Immature natural killer cell (primary cell): ENCODE measurements around the gene METAP1. TPM values are rescaled to one million over a fixed set of nuclear protein-coding genes. Genes with fewer than 3 reads are reported as not detected.
"Not testable (repeated sequence)": the region's sequence is repeated elsewhere in the genome, so short reads cannot be mapped to it uniquely, and the experiment has no call there.

ENCODE experiments used
- DNase-seq, 3 donors: peaks; one replicate each; pipeline ENCODE4 v3.0.0; 2022; ENCODE audit warnings: mixed read lengths in 1 of 3
- H3K27ac Mint-ChIP-seq, 6 donors: one replicate each; pipeline ENCODE4 v1.8.0; 2020; ENCODE audit warnings: mixed read lengths in 6 of 6, mild to moderate bottlenecking in 5 of 6, inconsistent platforms in 4 of 6, moderate library complexity in 3 of 6
- H3K27me3 Mint-ChIP-seq, 3 donors: one replicate each; pipeline ENCODE4 v1.8.0; 2020 to 2021; ENCODE audit warnings: low read depth in 3 of 3, mild to moderate bottlenecking in 3 of 3, mixed read lengths in 3 of 3, moderate library complexity in 3 of 3, inconsistent platforms in 1 of 3
- H3K36me3 Mint-ChIP-seq, 3 donors: one replicate each; pipeline ENCODE4 v1.8.0; 2020; ENCODE audit warnings: mixed read lengths in 3 of 3, inconsistent platforms in 2 of 3, mild to moderate bottlenecking in 2 of 3
- H3K4me1 Mint-ChIP-seq, 2 donors: one replicate each; pipeline ENCODE4 v1.8.0; 2020; ENCODE audit warnings: inconsistent platforms in 2 of 2, mild to moderate bottlenecking in 2 of 2, mixed read lengths in 2 of 2, moderate library complexity in 1 of 2
- H3K4me3 Mint-ChIP-seq, 5 donors: one replicate each; pipeline ENCODE4 v1.8.0; 2020; ENCODE audit warnings: mild to moderate bottlenecking in 5 of 5, mixed read lengths in 5 of 5, inconsistent platforms in 3 of 5, moderate library complexity in 3 of 5
- H3K9me3 Mint-ChIP-seq, 6 donors: one replicate each; pipeline ENCODE4 v1.8.0; 2020; ENCODE audit warnings: mild to moderate bottlenecking in 6 of 6, mixed read lengths in 6 of 6, inconsistent platforms in 4 of 6, moderate library complexity in 3 of 6
- polyA plus RNA-seq, 3 donors: library from polyadenylated mRNA; unstranded; fragments of 300-500 nt; fragmentation: Illumina TruSeq; gene quantifications; one replicate each; pipeline ENCODE4 v1.2.3, GENCODE V29; 2021

METAP1 gene
- polyA plus RNA-seq, 3 donors from 2014 or later: 25.6 to 42.1 (median 30.6) TPM

DNA sequence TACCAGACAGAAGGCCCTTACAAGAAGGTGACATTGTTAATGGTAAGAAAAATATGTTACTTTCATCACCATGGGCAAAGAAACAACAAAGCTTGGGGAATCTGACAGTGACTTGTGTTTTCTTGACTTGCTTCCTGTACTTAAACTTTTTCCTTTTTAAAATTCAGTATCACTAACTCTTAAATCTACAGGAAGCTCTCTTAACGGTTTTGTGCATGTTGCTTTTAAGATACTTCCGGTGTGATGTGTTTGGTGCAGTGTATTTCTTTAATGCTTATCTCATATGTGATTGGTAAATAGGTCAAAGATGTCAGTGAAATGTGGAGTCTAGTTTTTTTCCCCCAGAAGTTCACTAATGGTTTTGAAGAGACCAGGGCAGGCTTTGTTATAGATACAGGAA, 47.8 kb downstream of the METAP1 start:
- Mint-ChIP-seq H3K4me1 (peaks cover 14 to 19% of the 10 kb centered on the region in 2 donors), H3K36me3 (peaks cover 24 to 41% (median 39%) of the 10 kb centered on the region in 3 donors)
- DNase-seq: peak; percentile 39 to 63 (median 44)

DNA sequence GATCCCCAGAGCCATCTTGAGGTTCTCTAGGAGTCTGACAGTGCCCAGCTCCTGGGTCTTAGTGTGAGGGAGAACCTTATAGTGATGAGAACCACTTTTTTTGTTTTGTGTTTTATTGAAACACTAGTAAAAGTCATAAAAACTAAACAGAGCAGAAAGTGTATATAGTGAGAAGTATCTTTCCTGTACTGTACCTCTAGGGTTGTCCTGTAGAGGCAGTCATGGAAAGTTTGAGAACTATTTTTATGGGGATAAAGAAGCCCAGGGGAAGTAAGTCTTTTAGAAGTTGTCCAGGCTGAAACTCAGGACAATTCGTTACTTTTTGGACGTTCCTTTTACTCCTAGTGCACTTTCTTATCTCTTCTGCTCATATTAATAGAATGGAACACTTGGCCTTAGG, 52.2 kb downstream of the METAP1 start:
- peaks cover 0 to 3% (median 3%) of the 10 kb centered on the region in 3 donors for H3K27me3 Mint-ChIP-seq
- H3K36me3 Mint-ChIP-seq: peaks cover 14 to 45% (median 28%) of the 10 kb centered on the region in 3 donors
- peaks cover 15 to 31% of the 10 kb centered on the region in 2 donors for H3K4me1 Mint-ChIP-seq
- no peak overlapping the region for H3K4me3 Mint-ChIP-seq
- DNase-seq: no peak
- no peaks in the 10 kb centered on the region for H3K9me3 Mint-ChIP-seq
- peak overlapping the region in 3 of 6 donors; percentile 12 to 42 (median 23) for H3K27ac Mint-ChIP-seq

More for the DNA sequence above, 47.8 kb downstream of the METAP1 start:
- Mint-ChIP-seq H3K9me3 (peaks cover 0 to 5% (median 1%) of the 10 kb centered on the region in 6 donors), H3K27ac (peak overlapping the region; percentile 83 to 94 (median 88)), H3K27me3 (peaks cover 0 to 3% (median 0%) of the 10 kb centered on the region in 3 donors), H3K4me3 (peak overlapping the region; percentile 39 to 69 (median 59))

DNA sequence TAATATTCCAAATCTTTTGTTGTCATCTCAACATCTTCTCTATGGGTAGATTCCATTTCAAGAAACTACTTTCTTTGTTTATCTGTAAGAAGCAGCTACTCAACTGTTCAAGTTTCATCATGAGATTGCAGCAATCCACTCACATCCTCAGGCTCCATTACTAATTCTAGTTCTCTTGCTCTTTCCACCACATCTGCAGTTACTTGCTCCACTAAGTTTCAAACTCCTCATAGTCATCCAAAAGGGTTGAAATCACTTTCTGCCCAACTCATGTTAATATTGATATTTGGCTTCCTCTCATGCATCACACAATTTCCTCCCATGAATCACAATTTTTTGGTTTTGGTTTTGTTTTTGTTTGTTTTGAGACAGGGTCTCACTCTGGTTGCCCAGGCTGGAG, 57.4 kb downstream of the METAP1 start:
- no peak for DNase-seq
- no peaks in the 10 kb centered on the region for H3K9me3 Mint-ChIP-seq
- H3K27ac Mint-ChIP-seq: peak overlapping the region; percentile 6 to 80 (median 38)
- H3K27me3 Mint-ChIP-seq: peaks cover 0 to 4% (median 3%) of the 10 kb centered on the region in 3 donors
- H3K4me1 Mint-ChIP-seq: peaks cover 11 to 30% of the 10 kb centered on the region in 2 donors
- H3K4me3 Mint-ChIP-seq: no peak overlapping the region
- H3K36me3 Mint-ChIP-seq: peaks cover 16 to 35% (median 18%) of the 10 kb centered on the region in 3 donors

DNA sequence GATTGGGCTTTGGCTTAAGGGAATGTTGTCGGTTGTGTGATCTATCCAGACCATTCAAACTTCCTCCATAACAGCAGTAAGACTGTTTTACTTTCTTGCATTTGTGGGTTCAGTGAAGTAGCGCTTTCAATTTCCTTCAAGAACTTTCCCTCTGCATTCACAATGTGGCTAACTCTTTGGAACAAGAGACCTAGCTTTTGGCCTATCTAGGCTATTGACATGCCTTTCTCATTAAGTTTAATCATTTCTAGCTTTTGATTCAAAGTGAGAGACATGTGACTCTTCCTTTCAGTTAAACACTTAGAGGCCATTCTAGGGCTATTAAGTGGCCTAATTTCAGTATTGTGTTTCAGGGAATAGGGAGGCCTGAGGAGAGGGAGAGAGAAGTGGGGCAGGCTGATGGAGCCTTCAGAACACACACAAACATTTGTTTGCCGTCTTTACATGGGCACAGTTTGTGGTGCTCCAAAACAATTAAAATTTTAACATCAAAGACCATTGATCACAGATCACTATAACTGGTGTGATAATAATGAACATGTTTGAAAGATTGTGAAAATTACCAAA, 59.0 kb downstream of the METAP1 start:
- DNase-seq: no peak
- Mint-ChIP-seq H3K27ac (peak overlapping the region in 3 of 6 donors; percentile 35 to 45 (median 37)), H3K9me3 (no peaks in the 10 kb centered on the region), H3K4me1 (peaks cover 11 to 30% of the 10 kb centered on the region in 2 donors), H3K4me3 (no peak overlapping the region), H3K36me3 (peaks cover 9 to 36% (median 15%) of the 10 kb centered on the region in 3 donors), H3K27me3 (peaks cover 0 to 4% (median 3%) of the 10 kb centered on the region in 3 donors)

- peaks cover 8% of the 10 kb centered on the region in 2 donors for H3K4me1 Mint-ChIP-seq
- H3K27ac Mint-ChIP-seq: no peak overlapping the region
- H3K9me3 Mint-ChIP-seq: no peaks in the 10 kb centered on the region
Observed at GRCh38 chr4:99058228-99058627, 62.7 kb downstream of the METAP1 start.

GRCh38 chr4:99059550-99059949, 64.0 kb downstream of the METAP1 start:
- Mint-ChIP-seq H3K27ac (peak overlapping the region in 3 of 6 donors; percentile 37 to 48 (median 47)), H3K4me3 (no peak overlapping the region), H3K9me3 (no peaks in the 10 kb centered on the region), H3K4me1 (peaks cover 8% of the 10 kb centered on the region in 2 donors), H3K36me3 (peaks cover 5 to 39% (median 20%) of the 10 kb centered on the region in 3 donors), H3K27me3 (no peaks in the 10 kb centered on the region)
- DNase-seq: no peak

More at GRCh38 chr4:99058228-99058627, 62.7 kb downstream of the METAP1 start:
- DNase-seq: no peak
- H3K27me3 Mint-ChIP-seq: peaks cover 0 to 4% (median 0%) of the 10 kb centered on the region in 3 donors
- peaks cover 9 to 37% (median 19%) of the 10 kb centered on the region in 3 donors for H3K36me3 Mint-ChIP-seq
- no peak overlapping the region for H3K4me3 Mint-ChIP-seq

DNA sequence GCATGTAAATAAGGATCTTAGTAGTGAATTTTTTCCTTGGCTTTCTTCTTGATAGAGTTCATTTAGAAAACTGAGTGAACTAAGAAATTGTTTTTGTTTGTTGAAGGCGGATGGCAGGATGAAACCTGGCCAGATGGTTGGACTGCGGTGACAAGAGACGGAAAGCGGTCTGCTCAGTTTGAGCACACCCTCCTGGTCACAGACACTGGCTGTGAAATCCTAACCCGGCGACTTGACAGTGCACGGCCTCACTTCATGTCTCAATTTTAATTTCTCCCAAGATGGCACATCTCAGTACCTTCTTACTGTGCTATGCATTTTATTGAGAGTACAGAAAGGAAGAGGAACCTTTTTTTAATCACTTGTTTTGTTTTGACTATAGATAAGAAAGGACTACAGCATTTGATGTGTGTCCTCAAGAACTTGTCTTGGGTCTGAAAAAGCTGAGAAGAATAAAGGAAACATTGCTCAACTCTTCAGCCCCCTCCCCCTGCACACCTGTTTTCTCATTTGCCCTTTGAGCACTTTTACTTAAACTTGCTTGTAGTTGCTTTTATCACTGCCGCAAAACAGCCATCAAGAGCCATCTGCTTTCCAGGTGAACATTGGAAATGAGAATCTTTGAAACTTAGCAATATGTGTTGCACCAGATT, 65.7 kb downstream of the METAP1 start:
- Mint-ChIP-seq H3K4me3 (no peak overlapping the region), H3K27me3 (no peaks in the 10 kb centered on the region), H3K27ac (no peak overlapping the region), H3K9me3 (no peaks in the 10 kb centered on the region), H3K4me1 (peaks cover 1 to 2% of the 10 kb centered on the region in 2 donors), H3K36me3 (peaks cover 4 to 45% (median 28%) of the 10 kb centered on the region in 3 donors)
- no peak for DNase-seq

DNA sequence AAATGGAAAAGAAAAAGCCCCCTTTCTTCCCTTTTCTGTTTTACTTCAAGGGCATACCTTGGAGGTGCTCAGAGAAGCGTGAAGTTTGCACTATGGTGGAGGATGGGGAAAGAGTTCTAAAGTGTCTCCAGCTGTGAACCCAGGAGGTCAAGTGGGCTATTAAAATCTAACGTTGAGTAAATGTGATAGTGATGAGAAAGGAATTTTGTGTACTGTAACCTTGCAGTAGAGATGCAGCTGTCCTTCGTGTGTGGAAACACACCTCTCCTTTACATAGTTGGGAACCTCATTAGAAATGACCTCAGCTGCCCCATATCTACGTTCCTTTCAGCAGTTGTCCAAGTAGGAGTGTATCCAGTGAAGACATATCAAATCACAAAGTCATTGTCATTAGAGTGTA, 66.6 kb downstream of the METAP1 start:
- Mint-ChIP-seq H3K4me3 (no peak overlapping the region), H3K9me3 (no peaks in the 10 kb centered on the region), H3K27me3 (no peaks in the 10 kb centered on the region), H3K4me1 (no peaks in the 10 kb centered on the region), H3K27ac (peak overlapping the region in 2 of 6 donors; percentile 5 to 29), H3K36me3 (peaks cover 4 to 48% (median 33%) of the 10 kb centered on the region in 3 donors)
- DNase-seq: no peak

GRCh38 chr4:99065521-99065920, 70.0 kb downstream of the METAP1 start:
- not testable (repeated sequence) for H3K27me3 Mint-ChIP-seq, H3K4me1 Mint-ChIP-seq, DNase-seq, H3K4me3 Mint-ChIP-seq, H3K9me3 Mint-ChIP-seq
- peaks cover 4 to 40% (median 27%) of the 10 kb centered on the region in 3 donors for H3K36me3 Mint-ChIP-seq
- H3K27ac Mint-ChIP-seq: peak overlapping the region in 1 of 6 donors; percentile 48

DNA sequence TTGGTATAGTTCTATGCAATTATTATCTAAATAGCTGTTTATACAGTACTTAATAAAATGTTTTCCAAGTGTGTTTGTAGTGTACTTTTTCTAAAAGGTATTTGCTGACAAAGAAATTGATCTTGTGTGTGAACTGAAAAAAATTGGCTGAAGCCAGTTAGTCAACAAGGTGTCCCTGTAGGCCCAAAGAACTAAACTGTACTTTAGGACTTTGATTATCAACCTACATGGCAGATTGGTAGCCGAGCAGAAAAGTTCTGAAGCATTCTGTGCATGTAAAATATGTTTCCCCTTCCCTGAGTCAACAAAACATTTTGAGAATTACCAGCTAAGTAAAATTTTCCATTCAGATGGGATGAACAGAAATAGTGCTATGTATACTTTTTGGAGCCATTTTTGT, 72.1 kb downstream of the METAP1 start:
- Mint-ChIP-seq H3K4me1 (peaks cover 0 to 3% of the 10 kb centered on the region in 2 donors), H3K4me3 (no peak overlapping the region), H3K9me3 (no peaks in the 10 kb centered on the region), H3K27me3 (no peaks in the 10 kb centered on the region), H3K27ac (peak overlapping the region in 2 of 6 donors; percentile 51 to 65), H3K36me3 (peaks cover 9 to 41% (median 23%) of the 10 kb centered on the region in 3 donors)
- no peak for DNase-seq

DNA sequence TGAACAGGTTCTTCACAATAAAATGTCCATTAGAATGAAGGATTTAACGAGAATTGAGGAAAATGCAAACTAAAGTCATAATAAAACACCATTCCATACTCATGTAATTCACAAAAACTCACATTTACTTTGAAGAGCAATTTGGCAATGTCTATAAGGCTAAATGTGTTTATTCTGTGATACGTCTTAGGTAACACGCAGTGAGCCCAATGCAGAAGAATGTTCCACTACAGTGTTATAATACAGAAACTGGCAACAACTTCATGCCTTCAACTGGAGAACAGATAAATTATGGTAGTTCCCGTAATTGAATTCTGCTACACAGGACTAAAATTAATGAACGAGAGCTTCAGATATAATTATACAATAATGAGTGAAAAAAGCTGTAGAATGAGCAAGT, 75.6 kb downstream of the METAP1 start:
- H3K27me3 Mint-ChIP-seq: no peaks in the 10 kb centered on the region
- no peaks in the 10 kb centered on the region for H3K9me3 Mint-ChIP-seq
- peaks cover 21 to 42% (median 26%) of the 10 kb centered on the region in 3 donors for H3K36me3 Mint-ChIP-seq
- no peak overlapping the region for H3K4me3 Mint-ChIP-seq
- DNase-seq: no peak
- peak overlapping the region in 1 of 6 donors; percentile 43 for H3K27ac Mint-ChIP-seq
- peaks cover 0 to 11% of the 10 kb centered on the region in 2 donors for H3K4me1 Mint-ChIP-seq

GRCh38 chr4:99074816-99075215, 79.3 kb downstream of the METAP1 start:
- no peak for DNase-seq
- Mint-ChIP-seq H3K4me1 (peaks cover 0 to 18% of the 10 kb centered on the region in 2 donors), H3K27me3 (no peaks in the 10 kb centered on the region), H3K27ac (no peak overlapping the region), H3K4me3 (no peak overlapping the region), H3K36me3 (peaks cover 24 to 51% (median 40%) of the 10 kb centered on the region in 3 donors), H3K9me3 (no peaks in the 10 kb centered on the region)

DNA sequence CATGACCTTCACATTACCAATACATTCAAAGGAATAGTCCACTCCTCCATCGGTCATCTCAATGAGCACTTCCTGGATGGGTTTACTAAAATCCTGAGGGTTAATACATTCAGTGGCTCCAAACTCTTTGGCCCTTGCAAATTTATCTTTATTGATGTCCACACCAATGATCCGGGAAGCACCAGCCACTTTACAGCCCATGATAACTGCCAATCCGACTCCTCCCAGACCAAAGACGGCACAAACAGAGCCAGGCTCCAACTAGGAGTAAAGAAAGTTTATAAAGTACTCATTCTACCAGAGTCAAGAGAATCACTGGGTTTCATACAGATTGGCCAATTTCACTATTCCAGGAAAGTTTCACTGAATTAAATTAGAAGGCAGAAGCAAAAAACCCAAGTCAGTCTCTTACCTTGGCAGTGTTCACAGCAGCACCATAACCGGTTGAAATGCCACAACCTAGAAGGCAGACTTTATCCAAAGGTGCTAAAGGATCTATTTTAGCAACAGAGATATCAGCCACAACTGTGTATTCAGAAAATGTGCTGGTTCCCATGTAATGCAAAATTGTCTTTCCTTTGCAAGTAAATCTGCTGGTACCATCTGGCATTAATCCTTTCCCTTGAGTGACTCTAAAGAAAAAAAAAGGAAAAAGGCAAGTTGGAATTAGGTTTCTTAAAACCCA, 80.9 kb downstream of the METAP1 start:
- Mint-ChIP-seq H3K4me3 (no peak overlapping the region), H3K9me3 (no peaks in the 10 kb centered on the region), H3K27ac (peak overlapping the region in 1 of 6 donors; percentile 67), H3K27me3 (no peaks in the 10 kb centered on the region), H3K4me1 (peaks cover 0 to 18% of the 10 kb centered on the region in 2 donors), H3K36me3 (peaks cover 27 to 58% (median 47%) of the 10 kb centered on the region in 3 donors)
- no peak for DNase-seq

GRCh38 chr4:99077177-99077576, 81.7 kb downstream of the METAP1 start:
- Mint-ChIP-seq H3K4me3 (no peak overlapping the region), H3K36me3 (peaks cover 30 to 61% (median 48%) of the 10 kb centered on the region in 3 donors), H3K27me3 (no peaks in the 10 kb centered on the region), H3K9me3 (no peaks in the 10 kb centered on the region), H3K4me1 (peaks cover 0 to 18% of the 10 kb centered on the region in 2 donors), H3K27ac (no peak overlapping the region)
- DNase-seq: no peak
